ENCODE data around the gene DNAJC30. TPM values are rescaled to one million over a fixed set of nuclear protein-coding genes. Genes with fewer than 3 reads are reported as not detected.

Gene DNAJC30
- total RNA-seq, 2 experiments from 2014 or later: 6.7 to 7.0 TPM

GRCh38 chr7:73702226-73702625, 19.0 kb upstream of the DNAJC30 start:
- Mint-ChIP-seq H3K9me3 (no peaks in the 10 kb centered on the region), H3K4me3 (no peak overlapping the region), H3K27ac (no peak overlapping the region), H3K4me1 (ENCODE audit: low read depth) (peaks cover 14% of the 10 kb centered on the region), H3K36me3 (ENCODE audit: low read depth) (peaks cover 14% of the 10 kb centered on the region), H3K27me3 (no peaks in the 10 kb centered on the region)
- ATAC-seq (no peak), DNase-seq (no peak)
- ChIA-PET POLR2A (interaction anchor here (1.3 kb wide), 2 partner anchors 13 to 117 kb away, joined by 3 to 6 read pairs; no protein-coding TSS in a partner anchor), CTCF (interaction anchor here (0.9 to 3.7 kb wide), 11 partner anchors 9 to 180 kb away, joined by 3 to 16 read pairs (median 4); partner anchors contain the start of gene BAZ1B)
- intact Hi-C loops (cut with micrococcal nuclease): no loop called here
- TF ChIP-seq, protein P1, sequence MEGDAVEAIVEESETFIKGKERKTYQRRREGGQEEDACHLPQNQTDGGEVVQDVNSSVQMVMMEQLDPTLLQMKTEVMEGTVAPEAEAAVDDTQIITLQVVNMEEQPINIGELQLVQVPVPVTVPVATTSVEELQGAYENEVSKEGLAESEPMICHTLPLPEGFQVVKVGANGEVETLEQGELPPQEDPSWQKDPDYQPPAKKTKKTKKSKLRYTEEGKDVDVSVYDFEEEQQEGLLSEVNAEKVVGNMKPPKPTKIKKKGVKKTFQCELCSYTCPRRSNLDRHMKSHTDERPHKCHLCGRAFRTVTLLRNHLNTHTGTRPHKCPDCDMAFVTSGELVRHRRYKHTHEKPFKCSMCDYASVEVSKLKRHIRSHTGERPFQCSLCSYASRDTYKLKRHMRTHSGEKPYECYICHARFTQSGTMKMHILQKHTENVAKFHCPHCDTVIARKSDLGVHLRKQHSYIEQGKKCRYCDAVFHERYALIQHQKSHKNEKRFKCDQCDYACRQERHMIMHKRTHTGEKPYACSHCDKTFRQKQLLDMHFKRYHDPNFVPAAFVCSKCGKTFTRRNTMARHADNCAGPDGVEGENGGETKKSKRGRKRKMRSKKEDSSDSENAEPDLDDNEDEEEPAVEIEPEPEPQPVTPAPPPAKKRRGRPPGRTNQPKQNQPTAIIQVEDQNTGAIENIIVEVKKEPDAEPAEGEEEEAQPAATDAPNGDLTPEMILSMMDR (IDR thresholded peaks at IDR 0.05): no peak

DNA sequence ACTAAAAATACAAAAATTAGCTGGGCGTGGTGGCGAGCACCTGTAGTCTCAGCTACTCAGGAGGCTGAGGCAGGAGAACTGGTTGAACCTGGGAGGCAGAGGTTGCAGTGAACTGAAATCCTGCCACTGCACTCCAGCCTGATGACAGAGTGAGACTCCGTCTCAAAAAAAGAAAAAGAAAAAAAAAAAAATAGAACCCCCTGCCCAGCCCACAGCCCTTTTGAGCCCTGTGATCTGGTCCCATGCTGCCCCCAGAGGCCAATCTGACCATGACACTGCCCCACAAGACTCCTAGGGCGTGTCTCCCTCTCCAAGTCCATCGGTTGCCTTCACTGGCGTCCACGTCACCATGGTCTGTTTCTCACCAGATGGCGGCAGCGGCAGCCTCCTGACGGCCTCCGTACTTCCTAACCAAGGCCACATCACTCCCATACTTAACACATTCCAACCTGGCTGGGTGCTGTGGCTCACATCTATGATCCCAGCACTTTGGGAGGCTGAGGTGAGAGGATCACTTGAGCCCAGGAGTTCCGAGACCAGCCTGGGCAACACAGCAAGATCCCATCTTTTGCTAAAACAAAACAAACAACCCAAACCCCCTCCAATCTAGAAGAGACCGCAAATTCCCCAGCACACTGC, 18.2 kb upstream of the DNAJC30 start:
- peaks cover 21% of the 10 kb centered on the region for H3K36me3 Mint-ChIP-seq (ENCODE audit: low read depth)
- TF ChIP-seq, protein P1 (IDR thresholded peaks at IDR 0.05): peak; percentile 63
- H3K27me3 Mint-ChIP-seq: no peaks in the 10 kb centered on the region

GRCh38 chr7:73700581-73701134, 17.4 kb upstream of the DNAJC30 start:
- Mint-ChIP-seq H3K4me3 (no peak overlapping the region), H3K4me1 (ENCODE audit: low read depth) (peaks cover 5% of the 10 kb centered on the region), H3K27ac (no peak overlapping the region), H3K36me3 (ENCODE audit: low read depth) (peaks cover 25% of the 10 kb centered on the region), H3K9me3 (no peaks in the 10 kb centered on the region), H3K27me3 (no peaks in the 10 kb centered on the region)
- DNase-seq (no peak), ATAC-seq (no peak)
- ChIA-PET CTCF (interaction anchor here (0.7 to 3.7 kb wide), 8 partner anchors 11 to 139 kb away, joined by 3 to 16 read pairs (median 4); no protein-coding TSS in a partner anchor), POLR2A (interaction anchor here (0.9 to 1.5 kb wide), 3 partner anchors 9 to 180 kb away, joined by 3 to 4 read pairs (median 3); no protein-coding TSS in a partner anchor)
- intact Hi-C loops (cut with micrococcal nuclease): no loop called here
- TF ChIP-seq, protein P1 (IDR thresholded peaks at IDR 0.05): no peak

More for the DNA sequence above, 18.2 kb upstream of the DNAJC30 start:
- intact Hi-C loops (cut with micrococcal nuclease): no loop called here
- ChIA-PET CTCF (interaction anchor here (0.7 to 3.7 kb wide), 14 partner anchors 8 to 180 kb away, joined by 3 to 16 read pairs (median 4); partner anchors contain the start of gene BAZ1B), POLR2A (interaction anchor here (0.9 to 1.3 kb wide), 4 partner anchors 14 to 181 kb away, joined by 3 to 6 read pairs (median 3); no protein-coding TSS in a partner anchor)
- peaks cover 7% of the 10 kb centered on the region for H3K4me1 Mint-ChIP-seq (ENCODE audit: low read depth)
- no peaks in the 10 kb centered on the region for H3K9me3 Mint-ChIP-seq
- DNase-seq: peak; percentile 51
- ATAC-seq: peak; percentile 49
- H3K27ac Mint-ChIP-seq: no peak overlapping the region
- no peak overlapping the region for H3K4me3 Mint-ChIP-seq

DNA sequence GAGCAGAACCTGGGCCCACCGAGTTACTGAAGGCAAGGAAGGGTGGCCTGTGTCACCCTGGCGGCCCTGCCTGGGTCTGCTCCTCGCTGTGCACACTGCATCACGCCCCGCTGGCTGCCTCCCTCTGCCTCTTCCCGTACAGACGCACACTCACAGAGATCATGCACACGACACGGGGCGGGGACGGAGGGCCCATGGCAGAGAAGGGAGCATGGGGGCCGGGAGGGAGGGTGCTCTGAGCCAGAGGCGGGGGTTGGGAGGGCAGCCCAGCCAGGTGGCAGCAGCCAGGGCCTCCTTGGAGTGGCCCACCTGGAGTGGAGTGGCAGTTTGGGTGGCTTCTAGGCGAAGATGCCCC, 16.8 kb upstream of the DNAJC30 start:
- no peak for DNase-seq
- Mint-ChIP-seq H3K27ac (no peak overlapping the region), H3K36me3 (ENCODE audit: low read depth) (peaks cover 28% of the 10 kb centered on the region), H3K4me1 (ENCODE audit: low read depth) (peaks cover 5% of the 10 kb centered on the region), H3K27me3 (no peaks in the 10 kb centered on the region), H3K4me3 (no peak overlapping the region), H3K9me3 (no peaks in the 10 kb centered on the region)
- TF ChIP-seq, protein P1 (IDR thresholded peaks at IDR 0.05): no peak
- intact Hi-C loops (cut with micrococcal nuclease): no loop called here
- ChIA-PET CTCF (interaction anchor here (1.0 to 3.7 kb wide), 3 partner anchors 16 to 93 kb away, joined by 3 to 16 read pairs (median 3); no protein-coding TSS in a partner anchor), POLR2A (interaction anchor here (1.5 kb wide), 1 partner anchor 8 kb away, joined by 4 read pairs; no protein-coding TSS in a partner anchor)
- no peak for ATAC-seq

Measured in activated CD8-positive, alpha-beta T cell treated with anti-CD3 and anti-CD28 coated beads for 36 hours (primary cell).